K562 (cell line): ENCODE measurements around the gene FGF11. TPM values are rescaled to one million over a fixed set of nuclear protein-coding genes. Genes with fewer than 3 reads are reported as not detected.
A peak's percentile ranks its signal among the peaks of the same experiment; 100 is the strongest.

Experiments used
- GATA2 ChIP-seq: sonication (generic); formaldehyde crosslinking; IDR thresholded peaks from 2 replicates; pipeline ENCODE4 v1.4.0; 2020; ENCODE audit warnings: mild to moderate bottlenecking, missing genetic modification reagents
- POLR3G ChIP-seq: IDR thresholded peaks from 2 replicates; pipeline ENCODE4 v1.6.1; 2011; ENCODE audit not compliant: insufficient read length, insufficient replicate concordance; ENCODE audit errors: extremely low read depth
- PPARD ChIP-seq: fragments of 250-450 bp; sonication (Bioruptor Pico); IDR thresholded peaks from 2 replicates; pipeline ENCODE4 v1.8.0; 2022; ENCODE audit warnings: inconsistent platforms, mild to moderate bottlenecking, moderate library complexity
- PREB ChIP-seq: sonication (generic); formaldehyde crosslinking; IDR thresholded peaks from 2 replicates; pipeline ENCODE4 v1.8.1; 2023; ENCODE audit warnings: mild to moderate bottlenecking, missing genetic modification reagents
- PRMT5 ChIP-seq: sonication (generic); formaldehyde crosslinking; IDR thresholded peaks from 2 replicates; pipeline ENCODE4 v1.5.0; 2020; ENCODE audit warnings: missing genetic modification reagents
- SLC30A9 ChIP-seq: fragments of 250-450 bp; sonication (Bioruptor Pico); IDR thresholded peaks from 2 replicates; pipeline ENCODE4 v1.8.0; 2022; ENCODE audit warnings: mild to moderate bottlenecking, moderate library complexity
- SMAD3 ChIP-seq: fragments of 450-650 bp; formaldehyde crosslinking; conservative IDR thresholded peaks from 2 replicates; pipeline ENCODE4 v1.4.0; 2020; ENCODE audit warnings: mild to moderate bottlenecking
- SMAD4 ChIP-seq: fragments of 250-450 bp; sonication (Bioruptor Pico); conservative IDR thresholded peaks from 2 replicates; pipeline ENCODE4 v1.8.0; 2021; ENCODE audit warnings: inconsistent platforms, mild to moderate bottlenecking, moderate library complexity
- SNAPC5 ChIP-seq: fragments of 250-450 bp; sonication (Bioruptor Pico); IDR thresholded peaks from 2 replicates; pipeline ENCODE4 v1.8.0; 2021; ENCODE audit warnings: moderate library complexity, mild to moderate bottlenecking, inconsistent platforms
- TCFL5 ChIP-seq: fragments of 250-450 bp; sonication (Bioruptor Pico); conservative IDR thresholded peaks from 2 replicates; pipeline ENCODE4 v1.6.1; 2021; ENCODE audit warnings: mild to moderate bottlenecking, moderate library complexity, matching md5 sums
- THRB ChIP-seq: fragments of 450-650 bp; formaldehyde crosslinking; conservative IDR thresholded peaks from 2 replicates; pipeline ENCODE4 v1.4.0; 2022; ENCODE audit warnings: mild to moderate bottlenecking, missing genetic modification characterization
- ZC3H8 ChIP-seq: fragments of 450-650 bp; IDR thresholded peaks from 2 replicates; pipeline ENCODE4 v1.6.1; 2017
- ZNF133 ChIP-seq: fragments of 250-450 bp; sonication (Bioruptor Pico); IDR thresholded peaks from 2 replicates; pipeline ENCODE4 v1.4.0; 2020; ENCODE audit warnings: mild to moderate bottlenecking
- ZNF561 ChIP-seq: fragments of 450-650 bp; formaldehyde crosslinking; conservative IDR thresholded peaks from 2 replicates; pipeline ENCODE4 v1.4.0; 2020; ENCODE audit warnings: mild to moderate bottlenecking, moderate library complexity
- polyA plus RNA-seq, 8 experiments: library from polyadenylated mRNA; depleted of rRNA in 4 of 8; stranded (reverse) in 5 of 8; unstranded in 3 of 8; fragments of >200 nt; fragmentation: Nextera tagmentation in 2 of 8; fragmentation: Illumina TruSeq in 1 of 8; extraction: Ambion mirVana in 2 of 8; extraction: Trizol in 1 of 8; gene quantifications; 2 replicates each; pipeline versions ENCODE4 v1.2.1 to v1.2.3, GENCODE V29; 2011 to 2014; ENCODE audit warnings: inconsistent platforms in 1 of 8, missing spikeins in 1 of 8
- total RNA-seq, 7 experiments: library from RNA; depleted of rRNA in 6 of 7; stranded (reverse); fragments of >200 nt in 6 of 7; fragmentation: Illumina TruSeq in 2 of 7; extraction: Trizol in 2 of 7; gene quantifications; 2 replicates each; pipeline versions ENCODE4 v1.2.1 to v1.2.3, GENCODE V29; 2011 to 2021; ENCODE audit warnings: low replicate concordance in 1 of 7
- TF ChIP-seq, protein P1 (sequence below), 2 experiments: IDR thresholded peaks; 2 replicates each; pipeline ENCODE4 v1.6.1; 2011; ENCODE audit warnings: borderline replicate concordance in 1 of 2, control low read depth in 1 of 2, low read depth in 1 of 2, low read length in 1 of 2, mild to moderate bottlenecking in 1 of 2, mixed read lengths in 1 of 2, moderate library complexity in 1 of 2; ENCODE audit not compliant: insufficient read depth in 1 of 2, insufficient read length in 1 of 2, poor library complexity in 1 of 2, severe bottlenecking in 1 of 2; ENCODE audit errors: extremely low read depth in 1 of 2
- TF ChIP-seq, protein P2 (sequence below), 3 experiments: fragments of 200-800 bp in 1 of 3; fragments of 250-450 bp in 1 of 3; fragments of 450-650 bp in 1 of 3; sonication (Bioruptor Pico) in 1 of 3; sonication (Bioruptor generic) in 1 of 3; formaldehyde crosslinking in 1 of 3; IDR thresholded peaks; 2 replicates each; pipeline versions ENCODE4 v1.6.1 to v1.8.0; 2016 to 2022; ENCODE audit warnings: mild to moderate bottlenecking in 2 of 3, missing genetic modification characterization in 2 of 3, missing compliant biosample characterization in 1 of 3, moderate library complexity in 1 of 3

Gene FGF11
- total and polyA plus RNA-seq, 9 of the 15 experiments (the other 6 are each of a cell fraction or from before 2014, with no cell fraction given): 1.2 to 7.5 (median 3.0) TPM

GRCh38 chr17:7394452-7395191 is 44.7 kb upstream of the FGF11 start, which contains the start of gene PLSCR3 (continued):
- TF ChIP-seq GATA2 (no peak), ZNF133 (no peak), PPARD (CRISPR knock-in tag) (no peak), SMAD4 (CRISPR knock-in tag) (peak; percentile 33; the same call in 1 of the 2 replicates), SNAPC5 (CRISPR knock-in tag) (no peak), PREB (CRISPR knock-in tag) (no peak), THRB (CRISPR knock-in tag) (no peak), SMAD3 (CRISPR knock-in tag) (no peak), POLR3G (no peak), SLC30A9 (CRISPR knock-in tag) (no peak), ZC3H8 (no peak), ZNF561 (no peak), TCFL5 (no peak), PRMT5 (CRISPR knock-in tag) (no peak)
- TF ChIP-seq, protein P1, sequence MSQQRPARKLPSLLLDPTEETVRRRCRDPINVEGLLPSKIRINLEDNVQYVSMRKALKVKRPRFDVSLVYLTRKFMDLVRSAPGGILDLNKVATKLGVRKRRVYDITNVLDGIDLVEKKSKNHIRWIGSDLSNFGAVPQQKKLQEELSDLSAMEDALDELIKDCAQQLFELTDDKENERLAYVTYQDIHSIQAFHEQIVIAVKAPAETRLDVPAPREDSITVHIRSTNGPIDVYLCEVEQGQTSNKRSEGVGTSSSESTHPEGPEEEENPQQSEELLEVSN (IDR thresholded peaks at IDR 0.05; ENCODE audit: borderline replicate concordance in 1 of 2, extremely low read depth in 1 of 2, insufficient read depth in 1 of 2, insufficient read length in 1 of 2, low read depth in 1 of 2, low read length in 1 of 2, poor library complexity in 1 of 2, severe bottlenecking in 1 of 2): peak; percentile 74 to 82
- TF ChIP-seq, protein P2, sequence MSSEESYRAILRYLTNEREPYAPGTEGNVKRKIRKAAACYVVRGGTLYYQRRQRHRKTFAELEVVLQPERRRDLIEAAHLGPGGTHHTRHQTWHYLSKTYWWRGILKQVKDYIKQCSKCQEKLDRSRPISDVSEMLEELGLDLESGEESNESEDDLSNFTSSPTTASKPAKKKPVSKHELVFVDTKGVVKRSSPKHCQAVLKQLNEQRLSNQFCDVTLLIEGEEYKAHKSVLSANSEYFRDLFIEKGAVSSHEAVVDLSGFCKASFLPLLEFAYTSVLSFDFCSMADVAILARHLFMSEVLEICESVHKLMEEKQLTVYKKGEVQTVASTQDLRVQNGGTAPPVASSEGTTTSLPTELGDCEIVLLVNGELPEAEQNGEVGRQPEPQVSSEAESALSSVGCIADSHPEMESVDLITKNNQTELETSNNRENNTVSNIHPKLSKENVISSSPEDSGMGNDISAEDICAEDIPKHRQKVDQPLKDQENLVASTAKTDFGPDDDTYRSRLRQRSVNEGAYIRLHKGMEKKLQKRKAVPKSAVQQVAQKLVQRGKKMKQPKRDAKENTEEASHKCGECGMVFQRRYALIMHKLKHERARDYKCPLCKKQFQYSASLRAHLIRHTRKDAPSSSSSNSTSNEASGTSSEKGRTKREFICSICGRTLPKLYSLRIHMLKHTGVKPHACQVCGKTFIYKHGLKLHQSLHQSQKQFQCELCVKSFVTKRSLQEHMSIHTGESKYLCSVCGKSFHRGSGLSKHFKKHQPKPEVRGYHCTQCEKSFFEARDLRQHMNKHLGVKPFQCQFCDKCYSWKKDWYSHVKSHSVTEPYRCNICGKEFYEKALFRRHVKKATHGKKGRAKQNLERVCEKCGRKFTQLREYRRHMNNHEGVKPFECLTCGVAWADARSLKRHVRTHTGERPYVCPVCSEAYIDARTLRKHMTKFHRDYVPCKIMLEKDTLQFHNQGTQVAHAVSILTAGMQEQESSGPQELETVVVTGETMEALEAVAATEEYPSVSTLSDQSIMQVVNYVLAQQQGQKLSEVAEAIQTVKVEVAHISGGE (CRISPR knock-in tag; IDR thresholded peaks at IDR 0.05): peak in 1 of 3 experiments; percentile 60; a peak in 1 of 6 replicates
